Measurements from ENCODE around the gene STRA8.

GRCh38 chr7:135235841-135236240, 2.2 kb downstream of the STRA8 start:
- TF ChIP-seq CTCF (IDR thresholded peaks at IDR 0.05) (no peak), POLR2AphosphoS5 (IDR thresholded peaks at IDR 0.05; ENCODE audit: low read depth, low read length) (no peak), REST (IDR thresholded peaks at IDR 0.05; ENCODE audit: insufficient read depth in 1 of 2, low read depth in 2 of 2, low read length in 1 of 2) (no peak), TCF7L2 (IDR thresholded peaks at IDR 0.05; ENCODE audit: low read depth, low read length) (no peak), SIN3A (IDR thresholded peaks at IDR 0.05; ENCODE audit: borderline replicate concordance, insufficient read depth, low read depth, low read length) (no peak)
